OCI-LY1 (cell line): ENCODE results near the gene YIPF3.

Source experiments
- CTCF ChIP-seq: fragments of 200-600 bp; sonication (generic), shearing (Covaris generic); IDR thresholded peaks from 2 replicates; pipeline ENCODE4 v1.5.1; 2017; ENCODE audit warnings: mild to moderate bottlenecking, antibody characterized with exemption, low read length, moderate library complexity, mixed read lengths
- EZH2 ChIP-seq: fragments of 200-600 bp; sonication (generic), shearing (Covaris generic); IDR thresholded peaks from 2 replicates; pipeline ENCODE4 v1.8.0; 2017; ENCODE audit warnings: borderline replicate concordance, mixed run types, mild to moderate bottlenecking, antibody characterized with exemption, low read length, moderate library complexity, mixed read lengths

GRCh38 chr6:43510827-43511163 lies 5.9 kb downstream of the YIPF3 start:
- TF ChIP-seq CTCF, result no peak
- no peak for TF ChIP-seq EZH2
